Thyroid gland (tissue), 4 donors: ENCODE results near the gene MYMK. TPM values are rescaled to one million over a fixed set of nuclear protein-coding genes. Genes with fewer than 3 reads are reported as not detected.

Experiments used
- DNase-seq, 2 donors: peaks; one replicate each; pipeline ENCODE4 v3.0.0-alpha.2; 2019
- H3K27ac ChIP-seq, 3 donors: fragments of 200-600 bp; sonication (generic); 1 replicate in 2 of 3; 2 replicates in 1 of 3; pipeline ENCODE4 v1.5.1; 2016 to 2019; ENCODE audit warnings: mild to moderate bottlenecking in 1 of 3, moderate library complexity in 1 of 3
- H3K27me3 ChIP-seq: fragments of 200-600 bp; sonication (generic); one replicate; pipeline ENCODE4 v1.5.1; 2019
- H3K36me3 ChIP-seq, 2 donors: fragments of 200-600 bp; sonication (generic); one replicate each; pipeline ENCODE4 v1.5.1; 2016 to 2019
- H3K4me1 ChIP-seq, 2 donors: fragments of 200-600 bp; sonication (generic); one replicate each; pipeline ENCODE4 v1.5.1; 2017 to 2019
- H3K4me3 ChIP-seq, 3 donors: fragments of 200-600 bp; sonication (generic); replicated peaks in 1 of 3; 1 replicate in 2 of 3; 2 replicates in 1 of 3; pipeline ENCODE4 v1.5.1; 2016; ENCODE audit warnings: mild to moderate bottlenecking in 1 of 3
- H3K9me3 ChIP-seq: fragments of 200-600 bp; sonication (generic); one replicate; pipeline ENCODE4 v1.5.1; 2017
- POLR2A ChIP-seq, 2 donors: fragments of 450-650 bp; IDR thresholded peaks; one replicate each; pipeline ENCODE4 v1.6.1; 2017; ENCODE audit warnings: antibody characterized with exemption in 2 of 2, mild to moderate bottlenecking in 2 of 2, moderate library complexity in 1 of 2
- WGBS, 2 donors: methylation state at CpG; one replicate each; pipeline ENCODE4 v1.1.5; 2017; 5-methylcytosine and 5-hydroxymethylcytosine counted together
- intact Hi-C: fragments of 100-400 bp; cut with DNase I; formaldehyde crosslinking; loops from one replicate; pipeline ENCODE4 v1.15.1; 2023
- total RNA-seq, 4 donors: library from RNA; depleted of rRNA; stranded (reverse); fragments of >200 nt; gene quantifications; one replicate each; pipeline ENCODE4 v1.2.3, GENCODE V29; 2016
- TF ChIP-seq, protein P1 (sequence below), 6 experiments: fragments of 200-600 bp in 3 of 6; fragments of 450-650 bp in 3 of 6; sonication (generic) in 3 of 6; IDR thresholded peaks; one replicate each; pipeline ENCODE4 v1.5.1; 2016 to 2019; ENCODE audit warnings: antibody characterized with exemption in 6 of 6, mild to moderate bottlenecking in 2 of 6, inconsistent platforms in 1 of 6, moderate library complexity in 1 of 6

MYMK gene
- total RNA-seq, 4 donors from 2014 or later = not detected

DNA sequence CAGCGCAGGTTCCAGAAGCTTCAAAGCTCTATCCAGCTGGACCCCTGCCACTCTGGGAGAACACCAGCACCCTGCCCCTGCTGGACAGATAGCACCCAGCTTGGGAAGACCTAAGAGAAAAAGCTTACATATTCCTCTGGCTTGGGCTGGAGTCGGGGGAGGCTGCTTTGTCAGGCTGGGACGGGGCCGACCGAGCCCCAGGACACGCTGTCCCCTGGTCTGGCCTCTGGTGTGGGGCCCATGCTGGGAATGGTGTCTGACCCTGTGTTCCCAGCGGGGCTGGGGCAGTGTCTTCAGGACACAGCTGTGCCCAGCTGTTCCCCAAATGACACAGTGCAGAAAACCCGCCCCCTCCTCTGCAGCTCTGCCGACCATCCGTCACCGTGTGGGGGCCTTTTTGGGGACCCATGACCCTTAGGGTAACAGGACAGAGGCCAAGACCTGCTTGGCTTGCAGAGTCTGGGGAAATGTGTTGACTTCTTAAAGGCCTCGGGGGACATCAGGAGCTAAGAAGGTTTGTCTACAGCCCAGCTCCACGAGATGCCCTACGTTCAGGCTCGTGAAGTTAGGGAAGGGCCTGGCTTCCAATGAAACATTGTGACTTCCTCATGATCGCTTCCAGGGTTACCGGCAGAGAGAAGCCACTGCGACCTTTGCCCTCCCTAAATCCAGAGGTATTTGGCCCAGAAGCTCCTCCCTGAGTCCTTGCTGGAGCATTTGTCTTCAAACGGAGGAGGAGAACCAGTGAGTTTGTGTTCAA, 25.4 kb downstream of the MYMK start:
- H3K27me3 ChIP-seq = no peaks in the 10 kb centered on the region
- intact Hi-C loops = no loop called here
- H3K4me1 ChIP-seq = no peaks in the 10 kb centered on the region
- no peaks in the 10 kb centered on the region for H3K36me3 ChIP-seq
- no peak for DNase-seq
- no peak overlapping the region for H3K4me3 ChIP-seq
- WGBS, 2 donors = 79 to 94% methylated on average over 11 to 19 of the region's 19 CpGs
- H3K27ac ChIP-seq = no peak overlapping the region
- no peaks in the 10 kb centered on the region for H3K9me3 ChIP-seq
- TF ChIP-seq POLR2A (IDR thresholded peaks at IDR 0.05) = no peak
- TF ChIP-seq, protein P1, sequence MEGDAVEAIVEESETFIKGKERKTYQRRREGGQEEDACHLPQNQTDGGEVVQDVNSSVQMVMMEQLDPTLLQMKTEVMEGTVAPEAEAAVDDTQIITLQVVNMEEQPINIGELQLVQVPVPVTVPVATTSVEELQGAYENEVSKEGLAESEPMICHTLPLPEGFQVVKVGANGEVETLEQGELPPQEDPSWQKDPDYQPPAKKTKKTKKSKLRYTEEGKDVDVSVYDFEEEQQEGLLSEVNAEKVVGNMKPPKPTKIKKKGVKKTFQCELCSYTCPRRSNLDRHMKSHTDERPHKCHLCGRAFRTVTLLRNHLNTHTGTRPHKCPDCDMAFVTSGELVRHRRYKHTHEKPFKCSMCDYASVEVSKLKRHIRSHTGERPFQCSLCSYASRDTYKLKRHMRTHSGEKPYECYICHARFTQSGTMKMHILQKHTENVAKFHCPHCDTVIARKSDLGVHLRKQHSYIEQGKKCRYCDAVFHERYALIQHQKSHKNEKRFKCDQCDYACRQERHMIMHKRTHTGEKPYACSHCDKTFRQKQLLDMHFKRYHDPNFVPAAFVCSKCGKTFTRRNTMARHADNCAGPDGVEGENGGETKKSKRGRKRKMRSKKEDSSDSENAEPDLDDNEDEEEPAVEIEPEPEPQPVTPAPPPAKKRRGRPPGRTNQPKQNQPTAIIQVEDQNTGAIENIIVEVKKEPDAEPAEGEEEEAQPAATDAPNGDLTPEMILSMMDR (IDR thresholded peaks at IDR 0.05) = no peak

DNA sequence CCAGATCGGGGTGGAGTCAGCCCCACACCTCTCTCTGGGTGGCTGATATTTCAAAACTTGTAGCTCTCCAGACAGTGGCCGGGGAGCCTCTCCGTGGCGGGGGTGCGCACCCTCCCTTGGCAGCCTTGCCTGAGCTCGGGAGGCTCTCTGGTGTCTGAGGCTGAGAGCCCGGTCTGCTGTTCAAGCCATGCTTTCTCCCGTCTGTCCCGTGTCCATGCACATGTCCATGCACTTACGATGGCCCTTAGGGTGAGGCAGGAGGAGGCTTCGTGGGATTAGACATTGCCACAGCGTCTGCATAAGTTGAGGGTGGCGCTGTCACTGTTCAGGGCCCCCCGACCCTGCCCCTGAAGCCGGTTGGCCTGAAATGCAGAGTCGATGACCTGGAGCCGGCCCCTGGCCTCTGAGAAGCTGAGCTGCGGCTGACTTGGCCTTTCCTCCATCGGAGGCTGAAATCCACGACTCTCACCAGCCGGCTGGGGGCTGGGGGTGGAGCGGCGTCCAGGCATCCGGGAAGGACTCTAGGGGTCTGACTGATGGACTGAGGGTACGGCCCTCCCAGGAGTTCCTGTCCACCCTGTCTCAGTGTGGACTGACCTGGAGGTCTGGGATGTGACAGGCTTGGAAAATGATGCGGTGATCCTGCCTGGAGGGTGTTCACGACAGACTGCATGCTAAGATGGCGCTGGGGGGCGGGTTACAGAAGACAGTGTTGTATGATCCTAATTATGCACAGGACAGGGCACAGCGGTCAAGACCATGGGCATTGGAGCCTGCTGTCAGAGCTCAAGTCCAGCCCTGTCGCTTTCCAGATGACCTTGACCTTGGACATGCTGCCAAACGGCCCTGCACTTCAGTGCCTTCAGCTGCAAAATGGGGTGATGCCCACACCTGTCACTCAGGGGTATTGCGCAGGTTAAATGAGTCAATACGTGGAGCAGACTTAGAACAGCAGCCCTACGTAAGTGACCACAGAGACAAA, 27.6 kb downstream of the MYMK start:
- WGBS, 2 donors = 73 to 78% methylated on average over 22 to 29 of the region's 35 CpGs

DNA sequence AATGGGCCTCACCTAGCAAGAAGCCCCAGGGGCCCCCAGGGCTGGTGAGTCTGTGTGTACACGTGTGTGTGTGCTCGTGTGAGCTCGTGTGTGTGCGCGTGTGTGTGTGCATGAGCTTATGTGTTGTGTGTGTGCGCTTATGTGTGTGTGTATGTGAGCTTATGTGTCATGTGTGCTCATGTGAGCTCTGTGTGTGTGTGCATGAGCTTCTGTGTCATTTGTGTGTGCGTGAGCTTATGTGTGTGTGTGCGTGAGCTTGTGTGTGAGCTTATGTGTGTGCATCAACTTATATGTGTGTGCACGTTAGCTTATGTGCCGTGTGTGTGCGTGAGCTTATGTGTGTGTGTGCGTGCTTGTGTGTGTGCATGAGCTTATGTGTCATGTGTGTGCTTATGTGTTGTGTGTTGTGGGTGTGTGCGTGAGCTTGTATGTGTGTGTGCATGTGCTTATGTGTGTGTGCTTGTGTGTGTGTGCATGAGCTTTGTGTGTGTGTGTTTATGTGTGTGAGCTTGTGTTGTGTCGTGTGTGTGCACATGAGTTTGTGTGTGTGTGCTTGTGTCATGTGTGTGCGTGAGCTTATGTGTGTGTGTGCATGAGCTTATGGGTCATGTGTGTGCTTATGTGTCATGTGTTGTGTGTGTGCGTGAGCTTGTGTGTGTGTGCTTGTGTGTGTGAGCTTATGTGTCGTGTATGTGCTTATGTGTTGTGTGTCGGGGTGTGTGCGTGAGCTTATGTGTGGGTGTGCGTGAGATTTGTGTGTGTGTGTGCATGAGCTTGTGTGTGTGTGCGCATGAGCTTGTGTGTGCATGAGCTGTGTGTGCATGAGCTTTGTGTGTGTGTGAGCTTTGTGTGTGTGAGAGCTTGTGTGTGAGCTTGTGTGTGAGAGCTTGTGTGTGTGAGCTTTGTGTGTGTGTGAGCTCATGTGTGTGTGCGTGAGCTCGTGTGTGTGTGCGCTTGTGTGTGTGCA, 29.1 kb downstream of the MYMK start:
- Histone ChIP-seq H3K27ac (no peak overlapping the region), H3K27me3 (no peaks in the 10 kb centered on the region), H3K9me3 (no peaks in the 10 kb centered on the region), H3K4me3 (no peak overlapping the region), H3K36me3 (no peaks in the 10 kb centered on the region), H3K4me1 (peaks cover 13 to 21% of the 10 kb centered on the region in 2 donors)
- intact Hi-C loops = no loop called here
- 93 to 95% methylated on average over 24 of the region's 24 CpGs for WGBS, 2 donors
- no peak for DNase-seq
- TF ChIP-seq, protein P1 (IDR thresholded peaks at IDR 0.05) = no peak
- TF ChIP-seq POLR2A (IDR thresholded peaks at IDR 0.05) = no peak

More for the DNA sequence above, 27.6 kb downstream of the MYMK start:
- no peak for DNase-seq
- Histone ChIP-seq H3K4me1 (peaks cover 8 to 10% of the 10 kb centered on the region in 2 donors), H3K27ac (no peak overlapping the region), H3K27me3 (no peaks in the 10 kb centered on the region), H3K36me3 (no peaks in the 10 kb centered on the region), H3K4me3 (no peak overlapping the region), H3K9me3 (no peaks in the 10 kb centered on the region)
- TF ChIP-seq POLR2A (IDR thresholded peaks at IDR 0.05) = no peak
- TF ChIP-seq, protein P1 (IDR thresholded peaks at IDR 0.05) = no peak
- intact Hi-C loops = no loop called here

DNA sequence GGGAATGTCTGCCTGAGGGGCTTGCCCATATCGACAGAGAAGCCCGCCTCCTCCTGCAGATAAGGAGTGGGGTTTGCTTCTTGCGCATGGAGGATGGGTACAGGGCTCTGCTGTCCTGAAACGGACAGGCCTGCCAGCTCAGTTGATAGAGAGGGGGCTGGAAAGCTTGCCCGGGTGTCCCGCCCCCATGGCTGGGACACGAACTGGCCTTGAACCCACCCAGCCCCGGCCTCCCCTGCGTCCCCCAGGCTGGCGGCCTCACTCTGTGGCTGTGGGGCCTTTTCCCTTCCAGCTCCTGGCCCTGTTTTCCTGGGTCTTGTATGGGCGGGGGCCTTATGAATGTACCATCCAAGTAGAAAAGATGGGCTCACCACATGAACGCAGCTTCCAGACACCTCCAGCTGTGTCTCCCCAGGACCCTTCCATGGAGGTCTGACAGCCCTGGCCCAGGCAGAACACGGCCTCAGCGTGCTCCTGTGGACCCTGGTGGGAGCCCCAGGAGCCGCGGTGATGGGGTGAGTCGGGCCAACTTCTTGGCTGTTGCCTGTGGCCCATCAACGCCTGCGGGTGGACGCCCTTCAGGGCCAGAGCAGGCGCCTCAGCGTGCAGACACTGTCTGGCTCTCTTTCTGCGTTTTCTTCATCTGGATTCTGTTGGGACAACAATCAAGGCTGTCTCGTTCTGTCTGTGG, 30.0 kb downstream of the MYMK start:
- H3K27ac ChIP-seq = no peak overlapping the region
- H3K9me3 ChIP-seq = no peaks in the 10 kb centered on the region
- DNase-seq = no peak
- TF ChIP-seq POLR2A (IDR thresholded peaks at IDR 0.05) = no peak
- TF ChIP-seq, protein P1 (IDR thresholded peaks at IDR 0.05) = no peak
- WGBS, 2 donors = 76 to 79% methylated on average over 20 to 22 of the region's 24 CpGs
- H3K27me3 ChIP-seq = no peaks in the 10 kb centered on the region
- intact Hi-C loops = no loop called here
- H3K4me1 ChIP-seq = peaks cover 13 to 21% of the 10 kb centered on the region in 2 donors
- no peak overlapping the region for H3K4me3 ChIP-seq
- H3K36me3 ChIP-seq = no peaks in the 10 kb centered on the region
